K562 (cell line): ENCODE results near the gene TBC1D5. TPM values are rescaled to one million over a fixed set of nuclear protein-coding genes. Genes with fewer than 3 reads are reported as not detected.
A peak's percentile ranks its signal among the peaks of the same experiment; 100 is the strongest.

Experiments used
- ATAC-seq: fragments of 200-7000 bp; cut with Tn5 transposase; 3 replicates; pipeline ENCODE4 v1.9.1; 2020; ENCODE audit warnings: moderate library complexity
- BruUV-seq: library from RNA; stranded (reverse); fragments of 400-500 nt; replicated peaks from 2 replicates; lab custom pipeline; 2021; lab: Mats Ljungman, UMichigan
- CTCF ChIA-PET: fragments of 300-600 bp; formaldehyde crosslinking; extraction: SDS; loops from one replicate; lab custom pipeline; 2021; ENCODE audit warnings: low intra/inter-chr PET ratio; lab: Yijun Ruan, JAX
- POLR2A ChIA-PET: fragments of 300-600, 350-650 bp; sonication (Branson Sonifier 250); formaldehyde crosslinking; extraction: SDS; loops from one replicate; lab custom pipeline; 2021; ENCODE audit warnings: antibody characterized with exemption, inconsistent platforms; lab: Yijun Ruan, JAX
- DNase-seq, 4 experiments: peaks; one replicate each; pipeline versions ENCODE4 v3.0.0 to v3.0.0-alpha.2; 2011 to 2018; ENCODE audit warnings: low spot score in 3 of 4, mixed read lengths in 3 of 4; ENCODE audit errors: extremely low read depth in 1 of 4
- FAIRE-seq: peaks from 2 replicates; lab custom pipeline; 2011; peaks lifted over from hg19 to GRCh38; lab: Jason Lieb, UNC
- H2AFZ ChIP-seq: 2 replicates; pipeline ENCODE4 v1.6.0; 2011; ENCODE audit warnings: low read depth, low read length, control low read depth, inconsistent platforms
- H3K27ac ChIP-seq: fragments of 200-600 bp; 3 replicates; pipeline ENCODE4 v1.8.0; 2011; ENCODE audit warnings: low read depth, mild to moderate bottlenecking, control low read depth, inconsistent platforms, low read length, moderate library complexity, mixed read lengths; ENCODE audit errors: extremely low read depth
- H3K27me3 ChIP-seq, 2 experiments: fragments of 300-600 bp in 1 of 2; 2 replicates in 1 of 2; 3 replicates in 1 of 2; pipeline versions ENCODE4 v1.6.0 to v1.8.0; 2011; ENCODE audit warnings: inconsistent platforms in 2 of 2, low read length in 2 of 2, mild to moderate bottlenecking in 1 of 2, mixed read lengths in 1 of 2, moderate library complexity in 1 of 2; ENCODE audit not compliant: control insufficient read depth in 2 of 2, insufficient read depth in 2 of 2
- H3K36me3 ChIP-seq: fragments of 300-600 bp; 3 replicates; pipeline ENCODE4 v1.8.0; 2011; ENCODE audit warnings: mild to moderate bottlenecking, low read length, inconsistent platforms; ENCODE audit not compliant: control insufficient read depth, insufficient read depth
- H3K4me1 ChIP-seq, 2 experiments: fragments of 200-600 bp in 1 of 2; replicated peaks in 1 of 2; 2 replicates in 1 of 2; 3 replicates in 1 of 2; pipeline versions ENCODE4 v1.5.1 to v1.8.0; 2011; ENCODE audit warnings: inconsistent platforms in 2 of 2, low read length in 2 of 2, mild to moderate bottlenecking in 1 of 2, mixed read lengths in 1 of 2, moderate library complexity in 1 of 2; ENCODE audit not compliant: control insufficient read depth in 2 of 2, insufficient read depth in 2 of 2
- H3K4me2 ChIP-seq: 2 replicates; pipeline ENCODE4 v1.6.1; 2011; ENCODE audit warnings: low read length, control low read depth, inconsistent platforms, mixed read lengths; ENCODE audit not compliant: insufficient read depth
- H3K4me3 ChIP-seq: fragments of 200-600 bp; sonication (generic), shearing (Covaris generic); 2 replicates; pipeline ENCODE4 v1.5.1; 2016; ENCODE audit warnings: control low read depth, inconsistent platforms
- H3K79me2 ChIP-seq: fragments of 200-600 bp; 3 replicates; pipeline ENCODE4 v1.8.0; 2011; ENCODE audit warnings: low read length, inconsistent platforms; ENCODE audit not compliant: control insufficient read depth, insufficient read depth
- H3K9ac ChIP-seq, 2 experiments: 2 replicates each; pipeline versions ENCODE4 v1.6.0 to v1.6.1; 2011; ENCODE audit warnings: low read depth in 2 of 2, low read length in 2 of 2, control low read depth in 1 of 2, inconsistent platforms in 1 of 2, mild to moderate bottlenecking in 1 of 2, mixed read lengths in 1 of 2; ENCODE audit not compliant: insufficient read depth in 1 of 2
- H3K9me1 ChIP-seq: one replicate; pipeline ENCODE4 v1.6.0; 2011; ENCODE audit warnings: inconsistent platforms, mild to moderate bottlenecking, low read length, moderate library complexity; ENCODE audit not compliant: control insufficient read depth, insufficient read depth
- H3K9me3 ChIP-seq: replicated peaks from 2 replicates; pipeline ENCODE4 v1.5.1; 2011; ENCODE audit warnings: low read depth, low read length, inconsistent platforms; ENCODE audit not compliant: control insufficient read depth, insufficient read depth
- H4K20me1 ChIP-seq: replicated peaks from 2 replicates; pipeline ENCODE4 v1.6.1; 2011; ENCODE audit warnings: low read length, inconsistent platforms, mixed read lengths; ENCODE audit not compliant: control insufficient read depth, insufficient read depth
- ARID1B ChIP-seq: fragments of 450-650 bp; IDR thresholded peaks from 2 replicates; pipeline ENCODE4 v1.6.1; 2016; ENCODE audit warnings: antibody characterized with exemption, mild to moderate bottlenecking, inconsistent platforms
- CEBPB ChIP-seq: fragments of 450-650 bp; IDR thresholded peaks from 2 replicates; pipeline ENCODE4 v1.6.1; 2016; ENCODE audit warnings: missing genetic modification characterization, missing compliant biosample characterization
- CEBPG ChIP-seq, 3 experiments: fragments of 200-800 bp in 1 of 3; sonication (Bioruptor generic) in 1 of 3; sonication (generic) in 1 of 3; formaldehyde crosslinking in 1 of 3; IDR thresholded peaks in 2 of 3; conservative IDR thresholded peaks in 1 of 3; 2 replicates each; pipeline versions ENCODE4 v1.6.1 to v1.8.0; 2016 to 2022; ENCODE audit warnings: missing compliant biosample characterization in 2 of 3, missing genetic modification characterization in 2 of 3, mild to moderate bottlenecking in 1 of 3, missing genetic modification reagents in 1 of 3
- ELF1 ChIP-seq: fragments of 200-800 bp; sonication (Bioruptor generic); IDR thresholded peaks from 2 replicates; pipeline ENCODE4 v1.6.1; 2016; ENCODE audit warnings: missing genetic modification characterization, missing compliant biosample characterization
- ELF2 ChIP-seq: fragments of 250-450 bp; sonication (Bioruptor Pico); IDR thresholded peaks from 2 replicates; pipeline ENCODE4 v1.5.0; 2021; ENCODE audit warnings: mild to moderate bottlenecking
- EP300 ChIP-seq: IDR thresholded peaks from 2 replicates; pipeline ENCODE4 v1.6.1; 2012; ENCODE audit warnings: low read length, improper control_type of control experiment
- HMBOX1 ChIP-seq: sonication (generic); IDR thresholded peaks from 2 replicates; pipeline ENCODE4 v1.6.1; 2016
- ILF3 ChIP-seq: fragments of 450-650 bp; IDR thresholded peaks from 2 replicates; pipeline ENCODE4 v1.6.1; 2018; ENCODE audit warnings: antibody characterized with exemption, mild to moderate bottlenecking, moderate library complexity, borderline replicate concordance
- PCBP2 ChIP-seq: fragments of 200-400 bp; formaldehyde crosslinking; IDR thresholded peaks from 2 replicates; pipeline ENCODE4 v1.6.1; 2018; ENCODE audit warnings: low read length, low read depth, mild to moderate bottlenecking, moderate library complexity; ENCODE audit not compliant: poor library complexity, severe bottlenecking
- PYGO2 ChIP-seq: fragments of 450-650 bp; IDR thresholded peaks from 2 replicates; pipeline ENCODE4 v1.6.1; 2016; ENCODE audit warnings: mild to moderate bottlenecking, missing genetic modification characterization, moderate library complexity, missing compliant biosample characterization
- TFE3 ChIP-seq: fragments of 450-650 bp; formaldehyde crosslinking; IDR thresholded peaks from 2 replicates; pipeline ENCODE4 v1.4.0; 2020; ENCODE audit warnings: mild to moderate bottlenecking, mixed read lengths
- ZBED1 ChIP-seq: IDR thresholded peaks from 2 replicates; pipeline ENCODE4 v1.6.1; 2014
- ZC3H4 ChIP-seq: sonication (generic); formaldehyde crosslinking; IDR thresholded peaks from 2 replicates; pipeline ENCODE4 v1.9.0; 2021; ENCODE audit warnings: missing genetic modification reagents, borderline replicate concordance
- ZMIZ1 ChIP-seq, 2 experiments: fragments of 150-350 bp in 1 of 2; IDR thresholded peaks; 2 replicates each; pipeline ENCODE4 v1.6.1; 2012 to 2016; ENCODE audit warnings: low read depth in 2 of 2, low read length in 2 of 2, mild to moderate bottlenecking in 1 of 2, moderate library complexity in 1 of 2
- ZNF311 ChIP-seq: fragments of 250-450 bp; sonication (Bioruptor Pico); IDR thresholded peaks from 2 replicates; pipeline ENCODE4 v1.4.0; 2020; ENCODE audit warnings: mild to moderate bottlenecking, moderate library complexity
- in situ Hi-C: fragments of 300-500 bp; cut with MboI; formaldehyde crosslinking; loops from 4 replicates; pipeline ENCODE4 v1.15.0; 2018; ENCODE audit warnings: inconsistent platforms, mixed read lengths
- intact Hi-C: fragments of 100-400 bp; cut with micrococcal nuclease; formaldehyde crosslinking; loops from 2 replicates; pipeline ENCODE4 v1.14.2; 2022
- polyA plus RNA-seq, 8 experiments: library from polyadenylated mRNA; depleted of rRNA in 4 of 8; stranded (reverse) in 5 of 8; unstranded in 3 of 8; fragments of >200 nt; fragmentation: Nextera tagmentation in 2 of 8; fragmentation: Illumina TruSeq in 1 of 8; extraction: Ambion mirVana in 2 of 8; extraction: Trizol in 1 of 8; gene quantifications; 2 replicates each; pipeline versions ENCODE4 v1.2.1 to v1.2.3, GENCODE V29; 2011 to 2014; ENCODE audit warnings: inconsistent platforms in 1 of 8, missing spikeins in 1 of 8
- total RNA-seq, 7 experiments: library from RNA; depleted of rRNA in 6 of 7; stranded (reverse); fragments of >200 nt in 6 of 7; fragmentation: Illumina TruSeq in 2 of 7; extraction: Trizol in 2 of 7; gene quantifications; 2 replicates each; pipeline versions ENCODE4 v1.2.1 to v1.2.3, GENCODE V29; 2011 to 2021; ENCODE audit warnings: low replicate concordance in 1 of 7

The TBC1D5 gene
- total and polyA plus RNA-seq, 9 of the 15 experiments (the other 6 are each of a cell fraction or from before 2014, with no cell fraction given): 2.9 to 38.1 (median 25.6) TPM

DNA sequence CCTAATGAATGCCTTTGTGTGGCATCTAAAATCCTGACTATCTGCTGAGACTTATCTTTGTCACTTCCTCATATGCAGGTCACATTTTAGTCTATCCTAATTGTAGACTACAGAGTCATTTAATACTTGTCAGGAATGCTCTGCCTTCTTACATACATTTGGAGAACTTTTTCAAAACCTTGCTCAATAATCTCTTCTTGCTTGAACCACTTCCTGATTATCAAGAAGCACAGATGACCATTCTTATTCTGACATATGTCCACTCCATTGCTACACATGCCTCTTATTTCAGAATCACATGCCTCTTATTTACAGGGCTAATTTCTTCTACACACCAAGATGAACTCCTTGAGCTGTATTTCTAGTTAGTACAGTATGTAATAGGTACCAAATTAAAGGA is 400.3 kb downstream of the TBC1D5 start:
- no peak for ATAC-seq
- H3K4me3 ChIP-seq: no peak overlapping the region
- DNase-seq: no peak
- in situ Hi-C loops: no loop called here
- BruUV-seq: no TSS peak
- no peaks in the 10 kb centered on the region for H3K27me3 ChIP-seq
- no peaks in the 10 kb centered on the region for H3K79me2 ChIP-seq
- H3K9me3 ChIP-seq: no peaks in the 10 kb centered on the region
- CTCF ChIA-PET: no interaction called here
- 0 out of 2 replicates have a peak, but pooled peaks have one; percentile 23 for TF ChIP-seq HMBOX1
- no peak for TF ChIP-seq EP300
- TF ChIP-seq ELF1: 0 out of 2 replicates have a peak, but pooled peaks have one; percentile 47
- TF ChIP-seq TFE3 (CRISPR knock-in tag): no peak
- no peak for TF ChIP-seq ZC3H4 (CRISPR knock-in tag)
- TF ChIP-seq ZBED1: no peak
- peak; percentile 67 for TF ChIP-seq ELF2
- peak; percentile 13; the same call in 1 of the 2 replicates for TF ChIP-seq ZNF311 (CRISPR knock-in tag)
- no peak for TF ChIP-seq ILF3
- peak; percentile 60; the same call in 1 of the 2 replicates for TF ChIP-seq CEBPB
- TF ChIP-seq PYGO2 (tag): no peak
- no peak for TF ChIP-seq ZMIZ1 (IDR thresholded peaks at IDR 0.05; ENCODE audit: low read depth in 2 of 2, low read length in 2 of 2)
- TF ChIP-seq PCBP2: no peak
- no peak for TF ChIP-seq CEBPG (CRISPR knock-in tag; IDR thresholded peaks at IDR 0.05)
- peak; percentile 38 to 40; a peak in 1 of 4 replicates for TF ChIP-seq CEBPG (tag; conservative IDR thresholded peaks at IDR 0.05 in 1 of 2, IDR thresholded peaks at IDR 0.05 in 1 of 2)
- no peak for TF ChIP-seq ARID1B
- H3K9ac ChIP-seq: no peak overlapping the region
- intact Hi-C loops: no loop called here
- no peak overlapping the region for H2AFZ ChIP-seq
- no peak overlapping the region for H3K27ac ChIP-seq
- no peak overlapping the region for H3K4me2 ChIP-seq
- FAIRE-seq: no peak
- no peaks in the 10 kb centered on the region for H3K9me1 ChIP-seq
- no peaks in the 10 kb centered on the region for H4K20me1 ChIP-seq
- no peaks in the 10 kb centered on the region for H3K36me3 ChIP-seq
- POLR2A ChIA-PET: interaction anchor here (0.5 kb wide), 1 partner anchor 225 kb away, joined by 3 read pairs; no protein-coding TSS in a partner anchor
- H3K4me1 ChIP-seq: peaks cover 4 to 20% of the 10 kb centered on the region in 2 experiments
